HS-5 (cell line): ENCODE measurements around the gene CD33.
"Not testable (repeated sequence)": the region's sequence is repeated elsewhere in the genome, so short reads cannot be mapped to it uniquely, and the experiment has no call there.

Source experiments
- DNase-seq: peaks from one replicate; pipeline ENCODE4 v3.0.0-alpha.2; 2012; ENCODE audit warnings: low read depth

Gene CD33

GRCh38 chr19:51224898-51225393, at the start of gene CD33:
Gene CD33, plus strand, starts transcription at chr19:51225080. Its CDS starts 39 bp downstream, at chr19:51225119.
- not testable (repeated sequence) for DNase-seq

GRCh38 chr19:51179256-51179655, 45.6 kb upstream of the CD33 start:
- DNase-seq: no peak

- no peak for DNase-seq
These were observed 43.4 kb upstream of the CD33 start for GRCh38 chr19:51181377-51181912.

GRCh38 chr19:51181913-51182419, 42.9 kb upstream of the CD33 start:
- no peak for DNase-seq

- no peak for DNase-seq
These were observed 41.3 kb upstream of the CD33 start for GRCh38 chr19:51183629-51184028.

- DNase-seq: no peak
These were observed 39.6 kb upstream of the CD33 start for GRCh38 chr19:51185069-51185867.

GRCh38 chr19:51185868-51186215, 39.0 kb upstream of the CD33 start:
- DNase-seq: no peak

GRCh38 chr19:51186323-51186722, 38.6 kb upstream of the CD33 start:
- no peak for DNase-seq

- DNase-seq: no peak
These were observed 37.3 kb upstream of the CD33 start for GRCh38 chr19:51187395-51188226.

GRCh38 chr19:51188227-51188559, 36.7 kb upstream of the CD33 start:
- DNase-seq: no peak

- no peak for DNase-seq
These were observed 32.2 kb upstream of the CD33 start for GRCh38 chr19:51192689-51193088.

- DNase-seq: no peak
These were observed 30.2 kb upstream of the CD33 start for GRCh38 chr19:51194527-51195315.

GRCh38 chr19:51195316-51195586, 29.6 kb upstream of the CD33 start:
- no peak for DNase-seq

GRCh38 chr19:51195616-51196015, 29.3 kb upstream of the CD33 start:
- DNase-seq: no peak

GRCh38 chr19:51196181-51196580, 28.7 kb upstream of the CD33 start:
- no peak for DNase-seq

GRCh38 chr19:51198641-51199040, 26.2 kb upstream of the CD33 start:
- no peak for DNase-seq

- DNase-seq: no peak
These were observed 24.7 kb upstream of the CD33 start for GRCh38 chr19:51200071-51200666.

- no peak for DNase-seq
These were observed 23.2 kb upstream of the CD33 start for GRCh38 chr19:51201712-51202111.

GRCh38 chr19:51203916-51204315, 21.0 kb upstream of the CD33 start:
- no peak for DNase-seq

- no peak for DNase-seq
These were observed 20.6 kb upstream of the CD33 start for GRCh38 chr19:51204321-51204720.

- DNase-seq: no peak
These were observed 17.1 kb upstream of the CD33 start for GRCh38 chr19:51207747-51208146.
